ENCODE data around the gene CHRNA1.

The CHRNA1 gene

GRCh38 chr2:174748948-174749347 is 15.3 kb downstream of the CHRNA1 start:
- Histone ChIP-seq H3K4me2 (ENCODE audit: low read length) (peak overlapping the region; percentile 59; the same call in 1 of the 2 replicates), H3K4me3 (ENCODE audit: low read length) (no peak overlapping the region), H4K20me1 (ENCODE audit: insufficient read depth, low read length) (no peaks in the 10 kb centered on the region), H3K27me3 (ENCODE audit: low read depth, low read length) (peaks cover 27% of the 10 kb centered on the region), H3K36me3 (replicated peaks; ENCODE audit: low read depth, low read length) (no peaks in the 10 kb centered on the region), H3K79me2 (ENCODE audit: low read length) (no peaks in the 10 kb centered on the region), H3K9ac (ENCODE audit: low read length) (no peak overlapping the region), H3K9me3 (ENCODE audit: insufficient read depth, low read length) (no peaks in the 10 kb centered on the region), H3K27ac (ENCODE audit: low read length) (no peak overlapping the region), H2AFZ (ENCODE audit: low read depth, low read length) (no peak overlapping the region), H3K4me1 (ENCODE audit: low read length) (peaks cover 47% of the 10 kb centered on the region)
- TF ChIP-seq CTCF (IDR thresholded peaks at IDR 0.05; ENCODE audit: low read depth, low read length) (peak; percentile 84), EZH2phosphoT487 (IDR thresholded peaks at IDR 0.05; ENCODE audit: low read depth) (no peak)

- TF ChIP-seq CTCF (IDR thresholded peaks at IDR 0.05; ENCODE audit: low read depth, low read length) (no peak), EZH2phosphoT487 (IDR thresholded peaks at IDR 0.05; ENCODE audit: low read depth) (no peak)
- H3K4me3 ChIP-seq (ENCODE audit: low read length) = no peak overlapping the region
- H3K27ac ChIP-seq (ENCODE audit: low read length) = no peak overlapping the region
- H3K9ac ChIP-seq (ENCODE audit: low read length) = no peak overlapping the region
- no peaks in the 10 kb centered on the region for H4K20me1 ChIP-seq (ENCODE audit: insufficient read depth, low read length)
- H2AFZ ChIP-seq (ENCODE audit: low read depth, low read length) = no peak overlapping the region
- no peak overlapping the region for H3K4me2 ChIP-seq (ENCODE audit: low read length)
- no peaks in the 10 kb centered on the region for H3K79me2 ChIP-seq (ENCODE audit: low read length)
- no peaks in the 10 kb centered on the region for H3K9me3 ChIP-seq (ENCODE audit: insufficient read depth, low read length)
- H3K36me3 ChIP-seq (replicated peaks; ENCODE audit: low read depth, low read length) = no peaks in the 10 kb centered on the region
- H3K4me1 ChIP-seq (ENCODE audit: low read length) = peaks cover 12% of the 10 kb centered on the region
- H3K27me3 ChIP-seq (ENCODE audit: low read depth, low read length) = peaks cover 27% of the 10 kb centered on the region
Observed at GRCh38 chr2:174745142-174745541, 19.1 kb downstream of the CHRNA1 start.

GRCh38 chr2:174744111-174744510 is 20.2 kb downstream of the CHRNA1 start:
- H3K9me3 ChIP-seq (ENCODE audit: insufficient read depth, low read length) = no peaks in the 10 kb centered on the region
- no peak for TF ChIP-seq CTCF (IDR thresholded peaks at IDR 0.05; ENCODE audit: low read depth, low read length)
- H3K79me2 ChIP-seq (ENCODE audit: low read length) = no peaks in the 10 kb centered on the region
- peaks cover 20% of the 10 kb centered on the region for H3K27me3 ChIP-seq (ENCODE audit: low read depth, low read length)
- H3K27ac ChIP-seq (ENCODE audit: low read length) = no peak overlapping the region
- H3K4me2 ChIP-seq (ENCODE audit: low read length) = no peak overlapping the region
- H2AFZ ChIP-seq (ENCODE audit: low read depth, low read length) = no peak overlapping the region
- H3K36me3 ChIP-seq (replicated peaks; ENCODE audit: low read depth, low read length) = no peaks in the 10 kb centered on the region
- H3K4me3 ChIP-seq (ENCODE audit: low read length) = no peak overlapping the region
- peaks cover 2% of the 10 kb centered on the region for H3K4me1 ChIP-seq (ENCODE audit: low read length)
- H4K20me1 ChIP-seq (ENCODE audit: insufficient read depth, low read length) = no peaks in the 10 kb centered on the region
- no peak overlapping the region for H3K9ac ChIP-seq (ENCODE audit: low read length)

- no peak overlapping the region for H3K4me3 ChIP-seq (ENCODE audit: low read length)
- no peak overlapping the region for H2AFZ ChIP-seq (ENCODE audit: low read depth, low read length)
- H3K27me3 ChIP-seq (ENCODE audit: low read depth, low read length) = no peaks in the 10 kb centered on the region; the same call in 1 of the 2 replicates
- H3K9ac ChIP-seq (ENCODE audit: low read length) = no peak overlapping the region
- H3K4me2 ChIP-seq (ENCODE audit: low read length) = no peak overlapping the region
- H3K27ac ChIP-seq (ENCODE audit: low read length) = no peak overlapping the region
- no peaks in the 10 kb centered on the region for H3K36me3 ChIP-seq (replicated peaks; ENCODE audit: low read depth, low read length)
- H3K4me1 ChIP-seq (ENCODE audit: low read length) = no peaks in the 10 kb centered on the region
- H3K9me3 ChIP-seq (ENCODE audit: insufficient read depth, low read length) = no peaks in the 10 kb centered on the region
- no peak for TF ChIP-seq CTCF (IDR thresholded peaks at IDR 0.05; ENCODE audit: low read depth, low read length)
- no peaks in the 10 kb centered on the region for H3K79me2 ChIP-seq (ENCODE audit: low read length)
- H4K20me1 ChIP-seq (ENCODE audit: insufficient read depth, low read length) = no peaks in the 10 kb centered on the region
Observed at GRCh38 chr2:174740721-174741120, 23.6 kb downstream of the CHRNA1 start.

All from OCI-LY3 (cell line).